Measurements from ENCODE around the gene POLRMT. TPM values are rescaled to one million over a fixed set of nuclear protein-coding genes. Genes with fewer than 3 reads are reported as not detected.

Gene POLRMT
- total and polyA plus RNA-seq, 5 experiments from 2014 or later: 33.2 to 92.3 (median 71.1) TPM

- POLR2A ChIA-PET: interaction anchor here (1.0 to 2.9 kb wide), 18 partner anchors 13 to 152 kb away, joined by 3 to 19 read pairs (median 4); partner anchors contain the start of genes CDC34, POLRMT and PTBP1
- Mint-ChIP-seq H3K4me3 (peak overlapping the region; percentile 96 to 99 (median 97)), H3K27me3 (no peaks in the 10 kb centered on the region), H3K27ac (peak overlapping the region; percentile 90 to 98 (median 97)), H3K9me3 (no peaks in the 10 kb centered on the region), H3K36me3 (peaks cover 0 to 9% (median 0%) of the 10 kb centered on the region in 3 donors), H3K4me1 (peaks cover 17 to 50% (median 44%) of the 10 kb centered on the region in 4 donors)
- DNase-seq (peak; percentile 56 to 91 (median 69)), ATAC-seq (peak; percentile 33 to 37)
Measured at GRCh38 chr19:662207-662961, 29.0 kb upstream of the POLRMT start.

DNA sequence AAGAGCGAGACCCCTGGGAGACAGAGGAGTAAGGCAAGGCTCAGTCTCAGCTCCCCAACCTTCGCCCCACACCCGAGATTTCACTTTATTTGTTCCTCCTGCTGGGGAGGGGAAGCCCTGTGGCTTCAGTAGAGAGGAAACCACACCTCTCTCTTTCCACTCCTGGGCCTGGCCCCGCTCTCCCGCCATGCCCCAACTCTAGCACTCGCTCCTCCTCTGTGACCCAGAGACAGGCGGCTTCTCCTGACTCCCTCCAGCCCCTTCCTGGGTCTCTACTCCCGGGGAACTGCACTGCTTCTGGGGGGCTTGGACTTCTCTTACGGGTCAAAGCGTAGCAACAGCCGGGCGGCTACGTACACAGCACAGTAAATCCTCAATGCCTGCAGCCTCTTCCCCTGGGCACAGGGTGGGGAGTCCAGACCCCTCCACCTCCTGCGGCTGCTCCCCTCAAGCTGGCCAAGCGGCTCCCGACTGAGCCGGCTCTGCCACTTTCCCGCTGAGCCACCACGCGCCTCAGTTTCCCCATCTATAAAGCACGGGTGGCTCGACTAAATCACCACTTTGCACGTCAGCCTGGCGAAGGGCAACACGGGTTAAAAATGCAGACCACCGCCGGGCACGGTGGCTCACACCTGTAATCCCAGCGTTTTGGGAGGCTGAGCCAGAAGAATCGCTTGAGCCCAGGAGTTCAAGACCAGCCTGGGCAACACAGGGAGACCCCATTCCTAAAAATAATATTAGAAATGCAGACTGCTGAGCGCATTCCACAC is 28.3 kb upstream of the POLRMT start:
- no peaks in the 10 kb centered on the region for H3K27me3 Mint-ChIP-seq
- DNase-seq (peak; percentile 44 to 80 (median 64)), ATAC-seq (peak; percentile 45 to 53)
- peaks cover 0 to 11% (median 0%) of the 10 kb centered on the region in 3 donors for H3K36me3 Mint-ChIP-seq
- H3K4me1 Mint-ChIP-seq: peaks cover 17 to 57% (median 50%) of the 10 kb centered on the region in 4 donors
- H3K27ac Mint-ChIP-seq: peak overlapping the region; percentile 90 to 98 (median 97)
- peak overlapping the region; percentile 96 to 99 (median 97) for H3K4me3 Mint-ChIP-seq
- no peaks in the 10 kb centered on the region for H3K9me3 Mint-ChIP-seq
- POLR2A ChIA-PET: interaction anchor here (0.6 to 2.9 kb wide), 15 partner anchors 12 to 150 kb away, joined by 3 to 13 read pairs (median 6); partner anchors contain the start of genes CDC34 and FGF22

DNA sequence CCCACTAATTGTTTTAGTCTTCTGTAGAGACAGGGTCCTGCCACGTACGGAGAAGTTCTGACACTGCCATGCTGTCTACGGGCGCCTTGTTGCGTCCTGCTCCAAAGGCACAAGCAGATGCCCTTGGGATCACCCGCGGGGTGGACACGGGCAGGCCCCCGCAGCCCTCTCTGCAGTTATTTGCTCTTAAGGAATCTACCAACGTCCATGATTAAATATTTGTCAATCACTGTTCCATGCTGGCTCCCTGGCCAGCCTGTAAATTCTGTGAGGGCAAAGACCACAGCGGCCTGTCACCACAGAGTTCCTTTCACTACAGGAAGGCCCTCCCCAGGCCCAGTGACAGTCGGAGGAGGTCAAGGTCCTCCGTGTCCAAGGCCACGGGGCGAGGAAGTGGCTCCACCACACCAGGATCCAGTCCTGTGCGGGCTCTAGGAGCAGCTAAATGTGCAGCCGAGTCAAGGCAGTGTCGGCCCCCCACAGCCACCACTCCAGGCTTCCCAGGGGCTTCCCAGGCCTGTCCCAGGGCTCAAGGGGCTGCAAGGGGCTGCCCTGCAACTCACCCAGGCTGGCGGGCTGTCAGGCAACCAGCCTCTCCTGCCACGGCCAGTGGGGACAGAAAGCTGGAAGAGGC is 27.6 kb upstream of the POLRMT start:
- no peaks in the 10 kb centered on the region for H3K27me3 Mint-ChIP-seq
- DNase-seq (no peak), ATAC-seq (peak in 1 of 2 donors; percentile 2)
- POLR2A ChIA-PET: interaction anchor here (0.6 to 2.8 kb wide), 25 partner anchors 11 to 608 kb away, joined by 3 to 12 read pairs (median 4); partner anchors contain the start of genes CDC34, CIRBP, FGF22 and GZMM
- H3K27ac Mint-ChIP-seq: peak overlapping the region; percentile 90 to 98 (median 97)
- H3K4me3 Mint-ChIP-seq: peak overlapping the region; percentile 96 to 99 (median 97)
- H3K4me1 Mint-ChIP-seq: peaks cover 21 to 64% (median 57%) of the 10 kb centered on the region in 4 donors
- H3K9me3 Mint-ChIP-seq: no peaks in the 10 kb centered on the region
- H3K36me3 Mint-ChIP-seq: peaks cover 0 to 17% (median 0%) of the 10 kb centered on the region in 3 donors

DNA sequence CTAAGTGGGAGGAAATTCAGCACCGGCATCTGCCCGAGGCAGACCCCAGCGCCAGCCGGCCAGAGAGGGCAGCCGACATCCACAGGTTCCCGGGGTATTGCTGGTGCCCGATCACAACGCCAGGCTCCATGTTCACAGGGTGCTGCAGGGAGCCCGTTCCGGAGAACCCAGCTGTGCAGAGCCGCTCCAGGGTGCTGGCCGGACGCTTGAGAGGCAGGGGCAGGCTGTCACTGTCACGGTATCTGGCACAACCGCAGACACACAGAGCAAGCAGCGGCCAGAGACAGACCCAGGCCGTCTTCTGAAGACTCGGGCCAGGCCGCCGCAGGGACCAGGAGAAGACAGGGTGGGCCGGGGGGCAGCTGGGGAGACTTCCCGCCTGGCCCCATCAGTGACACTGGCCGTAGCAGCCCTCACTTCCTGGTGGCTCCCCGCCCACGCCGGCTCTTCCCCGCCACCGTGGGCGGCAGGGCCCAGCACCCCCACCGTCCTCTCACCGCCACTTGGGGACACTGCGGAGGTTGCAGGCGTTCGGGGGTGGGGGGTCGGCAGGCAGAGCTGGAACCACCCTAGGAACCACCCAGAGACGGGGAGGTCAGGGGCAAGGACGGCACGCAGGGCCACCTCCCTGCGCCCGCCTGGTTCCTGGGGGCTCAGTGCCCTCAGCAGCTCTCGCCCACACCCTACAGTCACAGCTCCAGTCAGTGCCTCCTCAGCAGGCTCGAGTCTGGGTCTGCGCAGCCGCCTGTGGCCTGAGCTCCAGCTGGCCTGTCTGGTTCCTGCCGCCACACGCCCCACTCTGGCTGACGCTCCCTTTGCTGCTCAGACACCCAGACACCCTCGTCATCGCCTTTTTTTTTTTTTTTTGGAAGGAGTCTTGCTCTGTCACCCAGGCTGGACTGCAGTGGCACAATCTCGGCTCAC is 25.8 kb upstream of the POLRMT start:
- ATAC-seq (no peak), DNase-seq (no peak)
- Mint-ChIP-seq H3K9me3 (no peaks in the 10 kb centered on the region), H3K4me1 (peaks cover 28 to 73% (median 61%) of the 10 kb centered on the region in 4 donors), H3K36me3 (peaks cover 0 to 31% (median 0%) of the 10 kb centered on the region in 3 donors), H3K4me3 (peak overlapping the region; percentile 96 to 99 (median 97)), H3K27me3 (no peaks in the 10 kb centered on the region), H3K27ac (peak overlapping the region; percentile 47 to 98 (median 97))
- POLR2A ChIA-PET: interaction anchor here (1.0 to 2.8 kb wide), 9 partner anchors 19 to 610 kb away, joined by 3 to 11 read pairs (median 4); partner anchors contain the start of genes CIRBP, GZMM, POLRMT and PTBP1

DNA sequence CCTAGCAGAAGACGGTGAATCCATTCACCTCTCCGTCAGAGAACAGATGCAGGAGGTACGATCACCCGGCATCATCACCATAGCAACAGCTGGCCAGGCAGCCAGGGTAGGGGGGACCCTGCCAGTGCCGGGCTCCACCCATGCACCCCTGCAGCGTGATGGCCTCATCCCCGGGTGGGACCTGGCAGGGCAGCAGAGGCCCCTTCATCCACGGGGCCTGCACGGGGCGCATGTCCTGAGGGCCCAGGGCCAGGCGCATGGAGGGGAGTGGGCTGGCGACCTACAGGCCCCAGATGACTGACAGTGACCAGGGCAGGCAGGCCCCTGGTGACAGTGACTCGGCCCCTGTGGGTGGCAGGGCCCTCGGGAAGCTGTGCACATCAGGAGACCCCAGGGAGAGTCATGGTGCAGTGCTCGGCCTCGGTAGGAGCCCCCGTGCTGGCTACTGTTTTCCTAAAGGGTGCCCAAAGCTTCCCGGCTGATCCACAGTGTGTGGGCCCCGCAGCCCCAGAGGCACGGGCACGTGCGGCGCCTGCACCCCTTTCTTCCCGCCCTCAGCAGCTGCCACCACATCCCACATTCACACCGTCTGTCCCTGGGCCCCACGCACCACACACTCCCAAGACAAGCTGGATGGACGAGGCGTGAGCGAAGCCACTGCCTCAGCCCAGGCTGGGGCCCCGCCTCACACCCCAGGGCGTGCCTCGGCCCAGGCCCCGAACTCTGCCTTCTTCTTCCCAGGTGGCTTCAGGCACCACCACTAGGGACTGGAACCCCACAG is 24.9 kb upstream of the POLRMT start:
- no peaks in the 10 kb centered on the region for H3K9me3 Mint-ChIP-seq
- ATAC-seq (no peak), DNase-seq (no peak)
- POLR2A ChIA-PET: interaction anchor here (1.0 to 1.5 kb wide), 3 partner anchors 18 to 163 kb away, joined by 3 to 4 read pairs (median 3); partner anchors contain the start of gene POLRMT
- H3K36me3 Mint-ChIP-seq: peaks cover 0 to 41% (median 0%) of the 10 kb centered on the region in 3 donors
- no peaks in the 10 kb centered on the region for H3K27me3 Mint-ChIP-seq
- peak overlapping the region in 7 of 10 donors; percentile 19 to 92 (median 68) for H3K27ac Mint-ChIP-seq
- H3K4me3 Mint-ChIP-seq: peak overlapping the region in 8 of 10 donors; percentile 16 to 98 (median 57)
- H3K4me1 Mint-ChIP-seq: peaks cover 25 to 69% (median 59%) of the 10 kb centered on the region in 4 donors

- H3K27me3 Mint-ChIP-seq: no peaks in the 10 kb centered on the region
- H3K36me3 Mint-ChIP-seq: peaks cover 0 to 43% (median 0%) of the 10 kb centered on the region in 3 donors
- peak overlapping the region in 3 of 10 donors; percentile 16 to 56 (median 48) for H3K4me3 Mint-ChIP-seq
- no peak for ATAC-seq
- no peaks in the 10 kb centered on the region for H3K9me3 Mint-ChIP-seq
- H3K4me1 Mint-ChIP-seq: peaks cover 25 to 69% (median 58%) of the 10 kb centered on the region in 4 donors
- DNase-seq: no peak
- POLR2A ChIA-PET: interaction anchor here (1.0 to 1.1 kb wide), 2 partner anchors 15 to 17 kb away, joined by 4 to 8 read pairs; no protein-coding TSS in a partner anchor
- H3K27ac Mint-ChIP-seq: peak overlapping the region in 4 of 10 donors; percentile 8 to 68 (median 34)
Measured at GRCh38 chr19:657611-658010, 24.3 kb upstream of the POLRMT start.

- Mint-ChIP-seq H3K9me3 (no peaks in the 10 kb centered on the region), H3K4me1 (peaks cover 25 to 68% (median 58%) of the 10 kb centered on the region in 4 donors), H3K4me3 (peak overlapping the region in 4 of 10 donors; percentile 14 to 57 (median 52)), H3K27ac (peak overlapping the region in 6 of 10 donors; percentile 16 to 83 (median 41)), H3K36me3 (peaks cover 0 to 43% (median 0%) of the 10 kb centered on the region in 3 donors), H3K27me3 (no peaks in the 10 kb centered on the region)
- ATAC-seq (no peak), DNase-seq (no peak)
- POLR2A ChIA-PET: interaction anchor here (1.1 to 2.1 kb wide), 2 partner anchors 11 to 15 kb away, joined by 7 to 8 read pairs; no protein-coding TSS in a partner anchor
Measured at GRCh38 chr19:656751-657559, 23.6 kb upstream of the POLRMT start.

DNA sequence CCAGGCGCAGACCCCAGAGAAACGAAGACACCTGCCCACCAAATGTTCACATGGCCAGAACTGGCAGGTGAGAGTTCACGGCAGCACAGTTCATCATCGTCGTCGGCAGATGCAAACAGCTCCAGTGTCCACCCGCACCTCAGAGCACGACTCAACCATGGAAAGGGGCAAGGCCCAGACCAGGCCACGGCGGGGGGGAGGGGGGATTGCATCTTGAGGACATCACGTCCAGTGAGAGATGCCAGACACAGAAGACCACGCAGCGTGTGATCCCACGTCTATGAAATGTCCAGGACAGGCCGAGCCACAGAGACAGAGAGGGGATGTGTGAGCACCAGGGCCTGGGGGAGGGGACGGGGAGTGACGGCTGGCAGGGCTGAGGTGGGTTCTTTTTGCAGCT is 22.4 kb upstream of the POLRMT start:
- ATAC-seq (no peak), DNase-seq (no peak)
- H3K36me3 Mint-ChIP-seq: peaks cover 0 to 53% (median 1%) of the 10 kb centered on the region in 3 donors
- POLR2A ChIA-PET: interaction anchor here (2.1 kb wide), 1 partner anchor 10 kb away, joined by 7 read pairs; no protein-coding TSS in a partner anchor
- no peaks in the 10 kb centered on the region for H3K27me3 Mint-ChIP-seq
- H3K4me3 Mint-ChIP-seq: peak overlapping the region in 6 of 10 donors; percentile 13 to 72 (median 58)
- H3K4me1 Mint-ChIP-seq: peaks cover 24 to 61% (median 53%) of the 10 kb centered on the region in 4 donors
- H3K9me3 Mint-ChIP-seq: no peaks in the 10 kb centered on the region
- peak overlapping the region in 8 of 10 donors; percentile 52 to 82 (median 66) for H3K27ac Mint-ChIP-seq

GRCh38 chr19:653425-653824 is 20.1 kb upstream of the POLRMT start:
- H3K27me3 Mint-ChIP-seq: no peaks in the 10 kb centered on the region
- POLR2A ChIA-PET: no interaction called here
- peaks cover 16 to 44% (median 33%) of the 10 kb centered on the region in 4 donors for H3K4me1 Mint-ChIP-seq
- DNase-seq: no peak
- no peak for ATAC-seq
- no peaks in the 10 kb centered on the region for H3K9me3 Mint-ChIP-seq
- H3K36me3 Mint-ChIP-seq: peaks cover 0 to 54% (median 2%) of the 10 kb centered on the region in 3 donors
- H3K4me3 Mint-ChIP-seq: peak overlapping the region in 1 of 10 donors; percentile 41
- peak overlapping the region in 4 of 10 donors; percentile 18 to 65 (median 34) for H3K27ac Mint-ChIP-seq
